Cardiac muscle cell (in vitro differentiated cells and primary cell): ENCODE data around the gene FAM72C. TPM values are rescaled to one million over a fixed set of nuclear protein-coding genes. Genes with fewer than 3 reads are reported as not detected.
"Not testable (repeated sequence)": the region's sequence is repeated elsewhere in the genome, so short reads cannot be mapped to it uniquely, and the experiment has no call there.

Source experiments
- DNase-seq, 2 donors: peaks; one replicate each; pipeline versions ENCODE4 v3.0.0 to v3.0.0-alpha.2; 2010 to 2017; ENCODE audit warnings: low read depth in 1 of 2, low spot score in 1 of 2
- H3K27ac ChIP-seq: fragments of 200-600 bp; sonication (generic); 2 replicates; pipeline ENCODE4 v1.5.1; 2016
- H3K27me3 ChIP-seq: fragments of 200-600 bp; sonication (generic); 2 replicates; pipeline ENCODE4 v1.6.0; 2016; ENCODE audit warnings: control low read depth
- H3K36me3 ChIP-seq: fragments of 200-600 bp; sonication (generic); 2 replicates; pipeline ENCODE4 v1.5.1; 2016; ENCODE audit warnings: control low read depth
- H3K4me1 ChIP-seq: fragments of 200-600 bp; sonication (generic); 2 replicates; pipeline ENCODE4 v1.8.1; 2017; ENCODE audit warnings: low read depth, mild to moderate bottlenecking, mixed run types
- H3K4me3 ChIP-seq: fragments of 200-600 bp; sonication (generic); 2 replicates; pipeline ENCODE4 v1.5.1; 2016; ENCODE audit warnings: mild to moderate bottlenecking
- H3K9me3 ChIP-seq: fragments of 200-600 bp; sonication (generic); 2 replicates; pipeline ENCODE4 v1.5.1; 2017; ENCODE audit warnings: low read depth, mild to moderate bottlenecking, control low read depth
- polyA plus RNA-seq: library from polyadenylated mRNA; unstranded; fragments of >200 nt; fragmentation: Nextera tagmentation; extraction: Ambion mirVana; gene quantifications from 2 replicates; pipeline ENCODE4 v1.2.1, GENCODE V29; 2016
- total RNA-seq: library from RNA; depleted of rRNA; stranded (reverse); fragments of >200 nt; gene quantifications from 2 replicates; pipeline ENCODE4 v1.2.3, GENCODE V29; 2016

Gene FAM72C
- total and polyA plus RNA-seq, 2 experiments from 2014 or later: 2.3 to 3.3 TPM

DNA sequence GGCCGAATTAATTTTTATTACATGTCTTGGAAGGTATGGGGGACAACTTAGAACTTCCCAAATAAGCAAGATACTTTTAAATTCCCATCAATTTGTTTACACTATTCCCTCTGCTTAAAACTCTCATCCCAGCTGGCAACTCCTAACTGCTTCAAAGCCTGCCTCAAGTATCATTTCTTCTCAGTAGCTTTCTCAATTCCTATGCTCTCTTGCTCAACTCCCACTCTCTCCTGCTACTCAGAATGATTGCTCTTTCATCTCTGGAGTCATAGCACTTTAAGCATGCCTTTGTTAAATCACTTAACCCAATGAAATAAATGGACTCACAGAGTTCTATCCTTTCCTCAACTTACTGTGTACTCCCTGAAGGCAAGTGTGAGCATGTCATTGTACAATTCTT, 18.9 kb downstream of the FAM72C start:
- H3K4me1 ChIP-seq: not testable (repeated sequence)

GRCh38 chr1:143951485-143952391, 20.0 kb downstream of the FAM72C start:
- DNase-seq, H3K27me3 ChIP-seq, H3K9me3 ChIP-seq, H3K36me3 ChIP-seq, H3K4me3 ChIP-seq, H3K27ac ChIP-seq, H3K4me1 ChIP-seq: not testable (repeated sequence)

More for the DNA sequence above, 18.9 kb downstream of the FAM72C start:
- H3K27me3 ChIP-seq, H3K27ac ChIP-seq, H3K4me3 ChIP-seq, DNase-seq, H3K36me3 ChIP-seq, H3K9me3 ChIP-seq: not testable (repeated sequence)

GRCh38 chr1:143947749-143948148, 24.0 kb downstream of the FAM72C start:
- H3K36me3 ChIP-seq, H3K27ac ChIP-seq, H3K4me1 ChIP-seq, H3K4me3 ChIP-seq, H3K9me3 ChIP-seq, DNase-seq, H3K27me3 ChIP-seq: not testable (repeated sequence)

GRCh38 chr1:143945253-143945652, 26.5 kb downstream of the FAM72C start:
- not testable (repeated sequence) for DNase-seq, H3K36me3 ChIP-seq, H3K27me3 ChIP-seq, H3K27ac ChIP-seq, H3K4me3 ChIP-seq, H3K4me1 ChIP-seq, H3K9me3 ChIP-seq

DNA sequence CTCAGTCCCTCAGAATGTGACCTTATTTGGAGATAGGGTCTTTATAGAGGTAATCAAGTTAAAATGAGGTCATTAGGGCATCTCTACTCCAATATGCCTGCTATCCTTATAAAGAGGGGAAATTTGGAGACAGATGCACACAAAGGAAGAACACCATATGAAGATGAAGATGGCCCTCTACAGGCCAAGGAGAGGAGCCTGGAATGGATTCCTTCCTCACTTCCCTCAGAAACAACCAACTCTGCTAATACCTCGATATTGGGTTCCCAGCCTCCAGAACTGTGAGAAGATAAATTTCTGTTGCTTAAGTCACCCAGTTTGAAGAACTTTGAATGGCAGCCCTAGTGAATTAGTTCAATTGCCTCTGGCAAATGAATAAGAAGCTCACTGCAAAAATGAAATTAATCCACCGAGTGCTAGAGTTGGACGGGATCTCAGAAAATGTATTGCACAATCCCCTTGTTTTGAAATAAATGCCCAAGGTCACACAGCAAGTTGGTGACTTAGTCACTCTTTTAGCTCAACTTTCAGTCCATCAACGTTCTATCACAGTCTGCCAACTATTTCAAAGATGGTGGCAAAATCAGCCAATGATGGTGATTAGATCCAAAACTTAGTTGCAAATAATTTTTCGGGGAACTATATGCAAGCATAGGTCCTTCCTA, 27.1 kb downstream of the FAM72C start:
- H3K27ac ChIP-seq, H3K36me3 ChIP-seq, H3K4me3 ChIP-seq, H3K9me3 ChIP-seq, H3K4me1 ChIP-seq, H3K27me3 ChIP-seq, DNase-seq: not testable (repeated sequence)

GRCh38 chr1:143943319-143943978, 28.3 kb downstream of the FAM72C start:
- H3K4me3 ChIP-seq, H3K4me1 ChIP-seq, DNase-seq, H3K36me3 ChIP-seq, H3K9me3 ChIP-seq, H3K27me3 ChIP-seq, H3K27ac ChIP-seq: not testable (repeated sequence)

GRCh38 chr1:143942238-143942860, 29.4 kb downstream of the FAM72C start:
- not testable (repeated sequence) for DNase-seq

GRCh38 chr1:143939666-143940065, 32.1 kb downstream of the FAM72C start:
- not testable (repeated sequence) for H3K36me3 ChIP-seq, H3K27ac ChIP-seq, H3K9me3 ChIP-seq, H3K4me3 ChIP-seq, H3K4me1 ChIP-seq, DNase-seq, H3K27me3 ChIP-seq

More at GRCh38 chr1:143942238-143942860, 29.4 kb downstream of the FAM72C start:
- H3K9me3 ChIP-seq, H3K36me3 ChIP-seq, H3K27me3 ChIP-seq, H3K4me3 ChIP-seq, H3K27ac ChIP-seq, H3K4me1 ChIP-seq: not testable (repeated sequence)

DNA sequence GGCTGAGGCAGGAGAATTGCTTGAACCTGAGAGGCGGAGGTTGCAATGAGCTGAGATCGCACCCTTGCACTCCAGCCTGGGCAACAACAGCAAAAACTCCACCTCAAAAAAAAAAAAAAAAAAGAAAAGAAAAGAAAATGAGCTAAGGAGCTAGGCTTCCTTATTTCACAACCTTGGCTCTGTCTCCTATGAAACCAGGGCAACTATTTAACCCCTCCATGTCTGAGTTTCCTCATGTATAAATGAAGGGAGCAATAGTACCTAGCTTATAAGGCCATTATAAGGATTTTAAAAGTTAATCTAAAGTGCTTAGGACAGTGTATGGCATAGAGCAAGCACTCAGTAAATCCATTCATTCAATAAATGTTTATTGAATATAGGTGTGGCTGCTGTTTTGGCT, 32.9 kb downstream of the FAM72C start:
- DNase-seq, H3K27me3 ChIP-seq, H3K4me3 ChIP-seq, H3K36me3 ChIP-seq, H3K4me1 ChIP-seq, H3K9me3 ChIP-seq, H3K27ac ChIP-seq: not testable (repeated sequence)
